NCI-H460 (cell line): Measurements from ENCODE around the gene PANK4. TPM values are rescaled to one million over a fixed set of nuclear protein-coding genes. Genes with fewer than 3 reads are reported as not detected.

ENCODE experiments used
- DNase-seq: peaks from one replicate; pipeline ENCODE4 v3.0.0-alpha.2; 2016; ENCODE audit warnings: low read depth; ENCODE audit errors: extremely low read depth
- total RNA-seq: library from RNA; depleted of rRNA; stranded (reverse); fragments of >200 nt; shearing (Covaris generic); gene quantifications from 2 replicates; pipeline ENCODE4 v1.2.3, GENCODE V29; 2014

Gene PANK4
- total RNA-seq, 1 experiment from 2014 or later, result 12.5 TPM

GRCh38 chr1:2502210-2502609 is 24.2 kb downstream of the PANK4 start:
- DNase-seq, result no peak

- DNase-seq, result no peak
These were observed 24.6 kb downstream of the PANK4 start for GRCh38 chr1:2501820-2502119.

- DNase-seq, result no peak
These were observed 25.2 kb downstream of the PANK4 start for GRCh38 chr1:2501041-2501819.

DNA sequence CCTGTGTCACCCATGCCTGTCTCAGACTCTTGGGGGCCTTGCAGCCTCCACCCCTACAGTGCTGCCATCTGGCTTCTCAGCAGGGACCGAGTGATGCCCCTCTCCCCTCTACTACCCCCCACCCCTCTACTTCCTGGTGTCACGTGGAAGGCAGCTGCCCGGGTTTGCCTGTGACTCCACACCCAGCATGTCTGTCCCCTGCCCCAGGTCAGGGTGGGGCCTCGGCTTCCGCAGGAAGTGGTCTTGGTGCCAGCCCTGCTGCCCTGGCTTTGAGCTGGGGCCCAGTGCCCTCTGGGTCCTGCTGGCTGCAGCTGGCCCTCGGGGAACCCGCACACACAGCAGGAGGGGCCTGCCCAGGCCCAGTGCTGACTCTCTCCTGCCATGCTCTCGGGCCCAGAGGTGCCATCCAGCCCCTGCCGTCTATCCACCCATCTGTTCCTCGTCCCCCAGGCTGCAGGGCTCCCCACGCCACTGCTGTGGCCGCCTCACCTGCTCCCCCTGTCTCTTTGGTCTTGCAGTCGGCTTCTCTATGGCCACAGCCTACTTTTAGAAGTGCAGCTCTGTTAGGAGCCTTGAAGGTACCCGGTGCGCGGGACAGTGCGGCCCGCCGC is 26.3 kb downstream of the PANK4 start:
- DNase-seq, result no peak

- no peak for DNase-seq
These were observed 27.1 kb downstream of the PANK4 start for GRCh38 chr1:2499260-2499659.

- no peak for DNase-seq
These were observed 27.7 kb downstream of the PANK4 start for GRCh38 chr1:2498648-2499047.

- no peak for DNase-seq
These were observed 28.5 kb downstream of the PANK4 start for GRCh38 chr1:2497891-2498290.

DNA sequence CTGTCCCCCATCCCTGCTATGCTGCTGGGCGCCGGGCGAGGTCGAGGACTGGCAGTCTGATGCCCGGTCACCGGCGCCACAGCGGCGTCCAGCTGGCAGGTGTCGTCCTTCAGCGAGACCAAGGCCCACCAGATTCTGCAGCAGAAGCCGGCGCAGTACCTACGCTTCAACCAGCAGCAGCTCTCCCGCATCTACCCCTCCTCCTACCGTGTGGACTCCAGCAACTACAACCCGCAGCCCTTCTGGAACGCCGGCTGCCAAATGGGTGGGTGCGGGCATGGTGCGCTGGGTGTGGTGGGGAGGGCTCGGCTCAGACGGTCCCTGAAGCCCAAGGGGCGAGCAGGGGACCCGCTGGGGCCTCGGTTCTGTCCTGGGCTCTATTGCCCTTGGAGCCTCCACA is 29.6 kb downstream of the PANK4 start:
- DNase-seq, result no peak

DNA sequence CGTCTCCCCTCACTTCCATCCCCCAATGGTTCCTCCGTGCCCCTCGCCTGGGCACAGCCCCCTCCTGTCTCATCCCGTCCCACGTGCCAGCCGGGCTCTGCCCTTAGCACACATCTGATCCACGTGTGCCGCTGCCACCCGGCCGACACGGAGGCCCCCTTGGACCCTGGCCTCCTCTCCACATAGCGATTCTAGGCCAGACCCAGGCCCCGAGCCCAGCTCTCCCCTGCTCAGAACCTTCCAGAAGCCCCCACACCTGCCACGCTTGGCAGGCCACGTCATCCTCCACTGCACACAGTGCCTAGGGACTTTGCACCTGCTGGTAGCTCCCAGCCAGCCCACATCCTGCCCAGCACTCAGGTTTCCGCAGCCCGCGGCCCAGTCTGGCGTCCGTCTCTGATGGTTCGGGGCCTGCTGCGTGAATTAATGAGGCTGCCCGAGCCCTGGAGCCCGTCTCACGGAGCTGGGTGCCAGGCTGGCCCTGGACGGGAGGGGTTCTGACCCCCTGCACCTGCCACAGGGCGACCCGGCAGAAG is 30.2 kb downstream of the PANK4 start:
- DNase-seq, result no peak

GRCh38 chr1:2495546-2495945 is 30.9 kb downstream of the PANK4 start:
- no peak for DNase-seq

DNA sequence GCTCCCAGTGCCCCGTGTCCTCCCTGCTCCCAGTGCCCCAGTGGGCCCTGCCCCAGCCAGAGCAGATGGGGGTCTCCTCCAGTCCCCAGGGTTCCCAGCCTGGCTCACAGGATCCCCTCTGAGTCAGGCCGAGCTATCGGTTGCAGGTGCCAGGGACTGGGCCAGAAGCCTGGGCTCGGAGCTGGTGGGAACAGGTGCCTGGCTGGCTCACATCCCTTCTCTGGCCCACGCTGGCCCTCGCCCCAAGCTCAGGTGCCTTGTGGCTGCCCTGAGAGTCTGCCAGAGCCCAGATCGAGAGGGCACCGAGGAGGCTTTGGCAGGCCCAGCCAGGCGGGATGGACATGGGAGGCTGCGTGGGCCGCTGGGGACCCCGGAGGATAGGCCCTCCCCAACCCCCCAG is 31.4 kb downstream of the PANK4 start:
- DNase-seq, result no peak

DNA sequence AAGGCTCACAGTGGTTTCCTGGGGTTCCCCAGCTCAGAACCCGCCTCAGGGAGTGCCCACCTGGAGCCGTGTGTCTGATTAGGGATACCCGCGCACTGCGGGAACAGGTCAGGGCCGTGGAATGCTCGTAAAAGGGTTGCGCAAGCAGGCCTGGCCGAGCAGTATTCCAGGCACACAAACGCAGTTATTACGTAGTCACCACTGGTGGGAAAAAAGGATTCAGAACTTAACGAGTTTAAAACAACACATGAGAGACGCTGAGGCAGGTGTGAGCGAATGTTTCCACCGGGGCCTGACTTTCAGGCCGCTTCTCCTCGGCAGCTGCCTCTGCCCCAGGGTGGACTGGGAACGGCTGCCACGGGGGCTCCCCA is 32.1 kb downstream of the PANK4 start:
- DNase-seq, result peak; percentile 34

DNA sequence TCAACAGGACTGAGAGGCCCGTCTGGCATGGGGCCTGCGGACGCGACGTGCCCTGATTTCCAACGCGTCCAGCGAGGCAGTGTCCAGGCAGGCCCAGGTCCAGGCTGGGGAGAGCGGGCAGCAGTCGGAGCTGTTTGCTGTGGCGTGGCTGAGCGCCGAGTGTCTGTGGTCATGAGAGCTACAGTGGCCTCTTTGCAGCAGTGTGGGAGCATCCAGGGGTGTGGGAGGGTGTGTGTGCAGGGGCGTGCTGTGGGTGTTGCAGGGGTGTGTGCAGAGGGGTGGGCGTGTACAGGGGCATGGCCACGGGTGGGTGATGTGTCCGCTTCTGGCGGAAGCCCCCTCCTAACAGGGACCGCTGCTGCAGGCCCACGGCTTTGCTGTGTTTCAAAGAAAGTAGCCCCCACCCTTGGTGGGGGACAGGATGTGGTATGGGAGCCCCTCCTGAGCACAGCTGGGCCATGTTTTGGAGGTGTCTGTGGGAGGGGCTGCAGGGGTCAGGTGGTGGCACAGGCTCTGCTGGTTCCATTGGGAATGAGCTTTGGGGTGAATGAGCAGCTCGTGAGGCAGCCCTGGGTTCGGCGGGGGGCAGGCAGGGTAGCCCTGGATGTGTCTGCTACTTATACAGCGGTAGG is 32.6 kb downstream of the PANK4 start:
- no peak for DNase-seq

DNA sequence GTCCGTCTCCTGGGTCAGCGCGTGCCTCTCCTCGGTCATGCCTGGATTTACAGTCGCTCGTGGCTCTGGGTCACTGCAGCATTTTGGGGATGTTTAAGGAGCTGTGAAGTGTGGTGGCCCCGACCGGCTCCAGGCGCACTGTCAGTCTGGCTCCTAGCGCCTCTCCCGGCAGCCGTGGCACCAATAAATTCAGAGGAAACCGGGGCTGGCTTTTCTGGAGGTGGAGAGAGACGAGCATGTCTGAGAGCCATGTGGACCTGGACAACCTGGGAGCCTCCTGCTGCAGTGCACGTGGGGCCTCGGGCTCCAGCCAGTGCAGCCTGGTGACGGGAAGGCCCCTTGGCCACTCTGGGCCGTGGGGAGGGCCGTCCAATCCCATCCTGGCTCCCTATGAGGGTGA is 33.2 kb downstream of the PANK4 start:
- no peak for DNase-seq

DNA sequence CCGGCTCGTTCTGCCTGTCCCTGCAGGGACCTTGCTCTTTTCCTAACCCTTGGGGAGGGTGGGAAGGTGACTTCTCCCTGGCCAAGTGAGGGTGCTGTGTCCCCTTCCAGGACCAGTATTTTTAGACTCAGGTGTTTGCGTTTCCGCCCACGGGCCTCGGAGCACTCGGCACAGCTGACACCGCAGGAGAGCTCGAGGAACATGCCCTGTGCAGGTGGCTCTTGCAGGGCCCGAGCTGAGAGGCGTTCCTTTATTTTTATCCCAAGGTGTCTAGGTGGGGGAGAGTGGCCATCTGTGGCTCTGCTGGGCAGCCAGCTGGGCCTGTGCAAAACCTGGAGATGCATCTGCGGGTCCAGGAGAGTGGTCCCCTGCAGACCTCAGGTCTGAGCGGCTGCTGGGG is 34.3 kb downstream of the PANK4 start:
- no peak for DNase-seq

DNA sequence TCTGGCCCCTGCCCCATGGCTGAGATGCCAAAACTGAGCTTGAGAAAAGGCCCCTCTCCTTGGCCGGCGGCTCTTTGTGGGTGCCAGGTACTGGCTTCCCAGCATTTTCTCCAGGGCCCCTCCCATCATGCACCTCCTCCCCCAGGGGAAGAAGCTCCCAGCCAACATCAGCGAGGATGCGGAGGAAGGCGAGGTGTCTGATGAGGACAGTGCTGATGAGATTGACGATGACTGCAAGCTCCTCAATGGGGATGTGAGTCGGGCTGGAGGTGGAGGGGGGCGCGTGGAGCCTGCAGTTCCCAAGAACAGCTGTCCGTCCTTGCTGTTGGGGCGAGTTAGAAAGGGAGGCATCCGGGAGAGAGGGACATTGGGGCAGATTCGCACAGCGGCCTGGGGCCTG is 36.8 kb downstream of the PANK4 start:
- DNase-seq, result no peak

- no peak for DNase-seq
These were observed 37.7 kb downstream of the PANK4 start for GRCh38 chr1:2488688-2489087.

DNA sequence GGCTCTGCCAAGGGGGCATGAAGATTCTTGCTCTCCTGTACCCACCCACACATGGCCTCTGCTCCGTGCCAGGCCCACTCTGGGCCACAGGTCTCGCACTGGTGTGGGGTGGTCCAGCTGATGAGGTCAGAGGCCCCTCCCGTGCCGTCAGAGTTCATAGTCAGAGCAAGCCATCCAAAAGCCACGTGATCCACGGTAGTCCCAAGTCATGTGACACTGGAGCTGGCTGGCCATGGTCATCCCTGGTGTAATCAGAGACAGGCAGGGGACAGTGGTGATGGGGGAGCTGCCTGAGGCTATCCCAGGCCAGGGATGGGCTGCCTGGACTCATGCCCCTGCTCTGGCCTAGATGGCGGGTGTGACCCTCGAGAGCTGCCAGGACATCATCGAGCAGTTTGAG is 39.8 kb downstream of the PANK4 start:
- no peak for DNase-seq

DNA sequence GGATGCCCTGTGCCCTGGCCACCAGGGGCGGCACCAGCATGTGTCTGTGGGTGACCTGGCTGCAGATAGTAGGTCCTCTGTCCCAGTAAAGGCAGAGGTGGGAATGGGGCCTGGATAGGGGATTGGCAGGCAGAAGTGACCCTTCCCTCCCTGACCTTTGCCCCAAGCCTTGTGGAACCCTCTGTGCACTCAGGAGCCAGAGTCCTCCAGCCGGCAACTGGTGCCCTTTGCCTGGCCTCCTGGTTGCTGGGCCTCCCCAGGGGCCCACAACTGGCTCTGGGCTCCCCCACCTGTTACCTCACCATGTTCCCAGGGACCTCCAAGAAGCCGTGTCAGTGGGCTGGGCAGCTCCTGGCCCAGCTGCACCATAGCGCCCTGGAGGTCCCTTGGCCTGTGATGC is 40.4 kb downstream of the PANK4 start:
- no peak for DNase-seq

DNA sequence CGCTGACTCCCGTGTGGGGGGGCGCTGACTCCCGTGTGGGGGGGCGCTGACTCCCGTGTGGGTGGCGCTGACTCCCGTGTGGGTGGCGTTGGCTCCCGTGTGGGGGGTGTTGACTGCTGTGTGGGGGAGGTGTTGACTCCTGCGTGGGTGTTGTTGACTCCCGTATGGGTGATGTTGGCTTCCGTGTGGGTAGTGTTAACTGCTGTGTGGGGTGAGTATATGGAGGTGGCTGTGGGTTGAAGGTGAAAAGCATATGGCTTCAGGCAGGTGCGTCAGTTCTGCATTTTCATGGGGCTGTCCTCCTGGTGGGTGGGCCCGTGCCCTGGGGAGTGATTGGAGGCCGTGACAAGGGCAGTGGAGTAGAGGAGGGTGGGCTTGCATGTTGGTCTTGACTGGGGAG is 42.4 kb downstream of the PANK4 start:
- DNase-seq, result no peak

DNA sequence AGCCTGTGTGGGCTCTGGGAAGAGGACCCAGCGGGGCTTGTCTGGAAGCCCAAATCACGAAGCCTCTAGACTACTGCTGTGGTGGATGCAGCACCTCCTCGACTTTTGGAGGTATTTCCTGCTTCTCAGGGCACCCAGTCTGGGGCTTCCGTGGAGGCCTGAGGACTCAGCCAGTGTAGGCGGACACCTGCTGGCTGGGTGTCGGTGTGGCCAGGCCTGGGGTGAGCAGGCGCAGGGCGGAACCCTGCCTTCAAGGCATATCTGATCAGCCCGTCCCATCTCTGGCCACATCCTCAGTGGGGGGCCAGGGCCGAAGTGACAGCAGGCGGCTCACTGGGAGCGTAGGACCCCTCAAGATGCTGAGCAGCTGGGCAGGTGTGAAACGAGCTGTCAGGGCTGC is 43.4 kb downstream of the PANK4 start:
- DNase-seq, result no peak

GRCh38 chr1:2482588-2482987 is 43.8 kb downstream of the PANK4 start:
- no peak for DNase-seq
